GM12872 (cell line): ENCODE results near the gene AASDHPPT.

ENCODE experiments used
- TF ChIP-seq, protein P1 (sequence below): IDR thresholded peaks from 3 replicates; pipeline ENCODE4 v1.5.1; 2011; ENCODE audit warnings: low read depth, mild to moderate bottlenecking, low read length, moderate library complexity; ENCODE audit not compliant: insufficient read depth

AASDHPPT gene

DNA sequence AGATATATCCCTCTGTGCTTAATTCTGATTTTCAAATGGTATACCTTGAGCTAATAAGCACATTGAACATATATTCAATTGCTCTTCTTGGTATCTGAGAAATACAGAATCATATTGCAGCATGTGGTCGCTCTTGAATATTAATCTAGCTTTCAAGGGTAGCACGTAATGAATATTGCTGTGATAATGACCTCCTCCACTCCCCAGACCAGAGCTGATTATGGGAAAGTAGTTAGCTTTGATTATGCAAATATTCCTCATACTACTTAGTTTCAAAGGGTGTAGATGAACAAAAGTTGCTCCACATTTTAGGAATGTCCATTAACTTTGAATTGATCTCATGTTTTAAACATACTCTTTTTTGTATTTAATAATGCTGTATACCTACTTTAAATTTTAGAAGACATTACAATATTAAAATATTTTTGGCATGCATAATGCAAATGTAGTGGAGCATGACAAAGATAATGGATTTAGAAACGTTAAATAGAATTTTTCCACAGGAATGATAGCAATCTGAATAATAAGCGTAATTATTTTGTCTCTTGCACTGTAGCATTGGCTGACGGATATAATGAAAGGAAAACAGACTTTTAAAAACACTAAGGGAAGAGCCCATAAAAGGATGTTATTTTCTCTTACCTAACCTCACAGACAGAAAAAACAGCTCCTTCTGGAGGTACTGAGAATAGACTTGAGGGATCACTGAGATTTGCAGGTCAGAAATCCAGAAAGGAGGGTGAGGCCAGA is 27.6 kb upstream of the AASDHPPT start:
- TF ChIP-seq, protein P1, sequence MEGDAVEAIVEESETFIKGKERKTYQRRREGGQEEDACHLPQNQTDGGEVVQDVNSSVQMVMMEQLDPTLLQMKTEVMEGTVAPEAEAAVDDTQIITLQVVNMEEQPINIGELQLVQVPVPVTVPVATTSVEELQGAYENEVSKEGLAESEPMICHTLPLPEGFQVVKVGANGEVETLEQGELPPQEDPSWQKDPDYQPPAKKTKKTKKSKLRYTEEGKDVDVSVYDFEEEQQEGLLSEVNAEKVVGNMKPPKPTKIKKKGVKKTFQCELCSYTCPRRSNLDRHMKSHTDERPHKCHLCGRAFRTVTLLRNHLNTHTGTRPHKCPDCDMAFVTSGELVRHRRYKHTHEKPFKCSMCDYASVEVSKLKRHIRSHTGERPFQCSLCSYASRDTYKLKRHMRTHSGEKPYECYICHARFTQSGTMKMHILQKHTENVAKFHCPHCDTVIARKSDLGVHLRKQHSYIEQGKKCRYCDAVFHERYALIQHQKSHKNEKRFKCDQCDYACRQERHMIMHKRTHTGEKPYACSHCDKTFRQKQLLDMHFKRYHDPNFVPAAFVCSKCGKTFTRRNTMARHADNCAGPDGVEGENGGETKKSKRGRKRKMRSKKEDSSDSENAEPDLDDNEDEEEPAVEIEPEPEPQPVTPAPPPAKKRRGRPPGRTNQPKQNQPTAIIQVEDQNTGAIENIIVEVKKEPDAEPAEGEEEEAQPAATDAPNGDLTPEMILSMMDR: no peak

DNA sequence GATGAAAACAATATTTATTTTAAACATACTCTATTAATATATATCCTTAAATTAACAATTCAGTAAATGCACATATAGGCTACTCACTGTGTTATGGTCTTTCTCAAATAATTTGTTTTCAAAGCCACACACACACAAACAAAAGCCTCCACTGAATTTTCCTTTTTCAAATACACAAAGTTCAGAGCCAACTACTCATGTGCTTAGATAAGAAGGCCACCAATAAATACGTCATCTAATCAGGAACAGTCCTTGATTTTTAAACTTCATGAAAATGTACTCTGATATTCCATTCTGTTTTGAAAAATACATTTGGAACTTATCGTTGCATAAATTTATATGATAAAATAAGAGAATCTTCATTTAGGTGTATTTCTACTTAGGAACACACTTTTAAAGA is 26.4 kb upstream of the AASDHPPT start:
- TF ChIP-seq, protein P1: no peak

DNA sequence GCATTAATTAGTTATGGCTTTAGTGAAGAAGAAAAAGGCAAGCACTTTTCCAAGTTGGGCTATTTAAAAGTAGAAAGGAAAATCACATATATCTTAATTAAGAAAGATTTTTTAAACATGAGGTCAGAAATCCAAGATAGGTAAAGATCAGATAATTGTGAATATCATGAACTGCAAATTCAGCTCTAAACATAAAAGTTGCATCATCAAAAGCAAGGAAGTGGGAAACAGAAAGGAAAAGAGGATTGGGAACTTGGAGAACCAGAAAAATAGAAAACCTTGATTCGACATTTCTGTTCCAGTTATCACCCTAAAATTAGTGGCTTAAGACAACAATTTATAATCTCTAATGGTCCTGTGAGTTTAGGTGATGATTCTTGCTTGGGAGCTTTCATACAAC is 17.8 kb upstream of the AASDHPPT start:
- TF ChIP-seq, protein P1: no peak

DNA sequence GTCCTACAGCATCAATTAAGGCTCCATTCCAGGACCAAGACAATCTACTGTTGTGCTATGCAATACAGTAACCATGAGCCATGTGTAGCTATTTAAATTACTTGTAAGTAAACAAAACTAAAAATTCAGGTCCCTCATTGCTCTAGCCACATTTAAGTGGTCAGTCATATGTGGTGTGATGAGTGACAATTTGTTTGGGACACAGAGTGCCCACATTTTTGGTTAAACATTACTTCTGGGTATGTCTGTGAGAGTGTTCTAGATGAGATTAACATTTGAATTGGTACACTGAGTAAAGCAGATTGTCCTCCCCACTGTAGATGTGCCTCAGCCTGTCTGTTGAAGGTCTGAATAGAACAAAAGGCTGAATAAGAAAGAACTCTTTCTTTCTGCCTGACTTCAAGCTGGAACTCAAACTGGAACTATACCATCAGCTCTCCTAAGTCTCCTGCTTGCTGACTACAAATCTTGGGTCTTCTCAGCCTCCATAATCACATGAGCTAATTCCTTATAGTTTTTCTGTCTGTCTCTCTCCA is 16.1 kb upstream of the AASDHPPT start:
- TF ChIP-seq, protein P1: no peak

DNA sequence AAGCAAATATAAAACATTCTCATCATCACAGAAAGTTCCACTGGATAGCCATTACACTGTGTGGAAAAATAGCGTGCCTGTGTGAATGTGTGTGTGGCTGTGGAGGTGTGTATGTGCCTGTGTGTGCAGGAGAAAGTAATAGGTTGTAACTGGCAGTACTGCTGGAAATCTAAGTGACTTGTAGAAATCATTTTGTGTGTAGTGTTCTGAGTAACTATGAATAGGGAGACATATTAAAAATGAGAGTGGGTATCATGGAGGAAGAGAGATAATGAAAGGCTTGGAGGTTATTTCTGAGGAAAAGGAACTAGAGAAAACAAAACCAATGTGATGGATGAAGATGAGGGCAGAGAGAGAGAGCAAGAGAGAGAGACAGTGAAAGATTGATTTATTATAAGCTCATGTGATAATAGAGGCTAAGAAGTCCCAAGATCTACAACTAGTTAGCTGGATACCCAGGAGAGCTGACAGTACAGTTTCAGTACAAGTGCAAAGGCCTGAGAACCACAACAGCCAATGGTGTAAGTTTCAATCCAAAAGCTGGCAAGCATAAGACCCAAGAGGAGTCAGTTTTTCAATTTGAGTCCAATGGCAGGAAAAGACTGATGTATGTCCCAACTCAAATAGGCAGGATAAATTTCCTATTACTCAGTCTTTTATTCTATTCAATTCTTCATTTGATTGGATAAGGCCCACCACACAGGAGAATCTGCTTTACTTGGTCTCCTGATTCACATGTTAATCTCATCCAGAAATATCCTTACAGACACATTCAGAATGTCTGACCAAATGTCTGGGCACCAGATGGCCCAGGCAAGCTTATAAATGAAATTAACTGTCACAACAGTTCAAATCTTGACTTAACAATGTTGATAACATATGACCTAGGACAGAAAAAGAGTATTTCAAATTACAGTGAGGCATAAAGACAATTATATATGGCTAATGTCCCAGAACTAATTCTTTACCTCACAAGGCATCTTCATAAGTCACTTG is 15.2 kb upstream of the AASDHPPT start:
- TF ChIP-seq, protein P1: no peak

DNA sequence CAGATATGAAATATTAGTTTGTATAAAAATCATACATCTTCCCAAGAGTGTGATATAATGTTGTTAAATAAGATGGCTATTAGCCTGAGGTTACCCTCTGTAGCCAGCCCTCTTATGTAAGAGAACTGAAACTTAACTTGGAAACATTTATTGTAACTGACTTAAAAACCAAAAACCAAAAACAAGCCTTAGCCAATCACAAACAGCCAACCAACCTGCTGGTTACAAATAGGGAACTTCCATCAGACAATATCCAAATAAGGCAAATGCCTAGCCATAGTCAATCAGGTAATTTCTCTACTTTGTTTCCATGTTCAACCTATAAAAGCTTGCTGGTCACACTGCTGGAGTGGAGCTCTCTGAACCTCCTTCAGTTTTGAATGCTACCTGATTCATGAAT is 14.5 kb upstream of the AASDHPPT start:
- TF ChIP-seq, protein P1: no peak

DNA sequence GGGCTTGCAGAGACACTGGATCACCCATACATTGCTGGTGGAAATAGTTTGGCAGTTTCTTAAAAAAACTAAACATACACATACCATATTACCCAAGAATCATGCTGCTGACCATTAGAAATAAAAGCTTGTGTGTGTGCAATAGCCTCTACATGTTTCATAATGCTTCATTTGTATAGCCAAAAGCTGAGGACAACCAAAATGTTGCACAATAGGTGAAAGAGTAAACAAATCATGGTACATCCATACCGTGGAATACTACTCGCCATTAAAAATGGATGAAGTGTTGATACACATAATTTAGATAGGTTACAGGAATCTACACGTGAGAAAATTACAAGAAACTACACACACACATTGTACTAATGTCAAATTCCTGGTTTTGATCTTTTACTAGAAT is 6.9 kb upstream of the AASDHPPT start:
- TF ChIP-seq, protein P1: no peak
